ENCODE measurements around the gene SLC29A2.

The SLC29A2 gene

DNA sequence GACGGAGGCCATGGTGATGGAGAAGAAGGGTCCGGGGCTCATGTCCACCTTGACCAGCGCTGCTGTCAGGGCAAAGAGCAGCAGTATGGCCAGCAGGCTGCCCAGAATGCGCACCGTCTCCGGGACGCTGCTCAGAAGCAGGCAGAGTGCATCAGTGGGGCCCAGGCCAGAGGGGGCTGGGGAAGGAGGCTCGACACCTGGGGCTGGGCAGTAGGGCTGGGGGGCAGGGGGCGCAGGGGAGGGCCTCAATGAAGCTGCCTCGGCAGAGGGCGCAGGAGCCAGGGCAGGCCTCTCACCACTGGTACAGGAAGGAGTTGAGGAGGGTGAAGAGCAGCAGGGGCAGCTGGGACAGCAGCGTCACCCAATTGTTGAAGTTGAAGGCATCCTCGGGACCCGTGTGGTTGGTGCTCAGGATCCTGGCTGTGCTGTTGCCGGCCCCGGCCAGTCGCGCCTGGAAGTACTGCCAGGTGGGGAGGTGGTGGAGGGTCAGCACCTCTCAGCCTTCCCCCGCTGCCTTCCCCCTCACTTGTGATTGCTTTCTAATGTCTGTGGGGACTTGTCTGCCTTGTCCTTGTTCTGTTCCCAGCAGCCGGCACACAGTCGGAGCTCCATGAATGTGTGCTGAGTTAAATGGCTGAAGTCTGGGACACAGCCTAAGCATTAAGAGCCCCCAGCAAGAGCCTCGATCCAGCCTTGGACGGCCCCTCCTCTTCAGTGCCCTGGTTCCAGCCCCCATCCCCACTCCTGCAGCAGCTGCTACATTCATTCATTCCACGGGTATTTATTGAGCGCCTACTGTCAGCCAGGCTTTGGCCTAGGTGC is 2.3 kb downstream of the SLC29A2 start:
- no peaks in the 10 kb centered on the region for H3K27me3 ChIP-seq (ENCODE audit: insufficient read depth, poor library complexity, severe bottlenecking)
- H3K36me3 ChIP-seq (ENCODE audit: low read depth) = peaks cover 20% of the 10 kb centered on the region
- peaks cover 12% of the 10 kb centered on the region for H3K4me1 ChIP-seq (ENCODE audit: insufficient read depth, poor library complexity, severe bottlenecking)
- ATAC-seq (ENCODE audit: low read depth) (no peak), DNase-seq (ENCODE audit: low spot score) (no peak)
- no peak overlapping the region for H3K27ac ChIP-seq (ENCODE audit: poor library complexity, severe bottlenecking)
- no peaks in the 10 kb centered on the region for H3K9me3 ChIP-seq (ENCODE audit: severe bottlenecking)
- no peak overlapping the region for H3K4me3 ChIP-seq (ENCODE audit: severe bottlenecking)
- TF ChIP-seq, protein P1, sequence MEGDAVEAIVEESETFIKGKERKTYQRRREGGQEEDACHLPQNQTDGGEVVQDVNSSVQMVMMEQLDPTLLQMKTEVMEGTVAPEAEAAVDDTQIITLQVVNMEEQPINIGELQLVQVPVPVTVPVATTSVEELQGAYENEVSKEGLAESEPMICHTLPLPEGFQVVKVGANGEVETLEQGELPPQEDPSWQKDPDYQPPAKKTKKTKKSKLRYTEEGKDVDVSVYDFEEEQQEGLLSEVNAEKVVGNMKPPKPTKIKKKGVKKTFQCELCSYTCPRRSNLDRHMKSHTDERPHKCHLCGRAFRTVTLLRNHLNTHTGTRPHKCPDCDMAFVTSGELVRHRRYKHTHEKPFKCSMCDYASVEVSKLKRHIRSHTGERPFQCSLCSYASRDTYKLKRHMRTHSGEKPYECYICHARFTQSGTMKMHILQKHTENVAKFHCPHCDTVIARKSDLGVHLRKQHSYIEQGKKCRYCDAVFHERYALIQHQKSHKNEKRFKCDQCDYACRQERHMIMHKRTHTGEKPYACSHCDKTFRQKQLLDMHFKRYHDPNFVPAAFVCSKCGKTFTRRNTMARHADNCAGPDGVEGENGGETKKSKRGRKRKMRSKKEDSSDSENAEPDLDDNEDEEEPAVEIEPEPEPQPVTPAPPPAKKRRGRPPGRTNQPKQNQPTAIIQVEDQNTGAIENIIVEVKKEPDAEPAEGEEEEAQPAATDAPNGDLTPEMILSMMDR (IDR thresholded peaks at IDR 0.05; ENCODE audit: poor library complexity, severe bottlenecking) = no peak

DNA sequence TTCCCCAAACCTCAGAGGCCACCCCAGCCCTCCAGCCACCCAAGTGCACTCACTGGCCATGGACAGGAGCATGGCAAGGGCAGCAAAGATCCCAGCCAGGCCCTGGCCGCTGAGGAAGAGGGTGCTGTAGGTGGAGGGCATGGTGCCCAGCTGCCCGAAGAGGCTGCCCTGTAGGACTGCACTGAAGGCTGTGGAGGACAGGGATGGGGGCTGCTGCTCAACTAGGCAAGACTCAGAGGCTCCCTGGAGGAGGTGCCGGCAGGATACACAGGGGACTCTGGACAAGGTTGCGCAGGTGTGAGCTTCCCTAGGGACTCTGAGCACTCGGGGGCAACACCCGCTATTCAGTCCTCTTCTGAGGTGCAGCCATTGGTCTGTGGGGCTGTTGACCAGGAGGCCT is 3.1 kb downstream of the SLC29A2 start:
- peaks cover 20% of the 10 kb centered on the region for H3K36me3 ChIP-seq (ENCODE audit: low read depth)
- H3K4me3 ChIP-seq (ENCODE audit: severe bottlenecking) = no peak overlapping the region
- ATAC-seq (ENCODE audit: low read depth) (no peak), DNase-seq (ENCODE audit: low spot score) (no peak)
- H3K9me3 ChIP-seq (ENCODE audit: severe bottlenecking) = no peaks in the 10 kb centered on the region
- H3K27me3 ChIP-seq (ENCODE audit: insufficient read depth, poor library complexity, severe bottlenecking) = no peaks in the 10 kb centered on the region
- H3K4me1 ChIP-seq (ENCODE audit: insufficient read depth, poor library complexity, severe bottlenecking) = peaks cover 11% of the 10 kb centered on the region
- no peak overlapping the region for H3K27ac ChIP-seq (ENCODE audit: poor library complexity, severe bottlenecking)
- TF ChIP-seq, protein P1 (IDR thresholded peaks at IDR 0.05; ENCODE audit: poor library complexity, severe bottlenecking) = no peak

DNA sequence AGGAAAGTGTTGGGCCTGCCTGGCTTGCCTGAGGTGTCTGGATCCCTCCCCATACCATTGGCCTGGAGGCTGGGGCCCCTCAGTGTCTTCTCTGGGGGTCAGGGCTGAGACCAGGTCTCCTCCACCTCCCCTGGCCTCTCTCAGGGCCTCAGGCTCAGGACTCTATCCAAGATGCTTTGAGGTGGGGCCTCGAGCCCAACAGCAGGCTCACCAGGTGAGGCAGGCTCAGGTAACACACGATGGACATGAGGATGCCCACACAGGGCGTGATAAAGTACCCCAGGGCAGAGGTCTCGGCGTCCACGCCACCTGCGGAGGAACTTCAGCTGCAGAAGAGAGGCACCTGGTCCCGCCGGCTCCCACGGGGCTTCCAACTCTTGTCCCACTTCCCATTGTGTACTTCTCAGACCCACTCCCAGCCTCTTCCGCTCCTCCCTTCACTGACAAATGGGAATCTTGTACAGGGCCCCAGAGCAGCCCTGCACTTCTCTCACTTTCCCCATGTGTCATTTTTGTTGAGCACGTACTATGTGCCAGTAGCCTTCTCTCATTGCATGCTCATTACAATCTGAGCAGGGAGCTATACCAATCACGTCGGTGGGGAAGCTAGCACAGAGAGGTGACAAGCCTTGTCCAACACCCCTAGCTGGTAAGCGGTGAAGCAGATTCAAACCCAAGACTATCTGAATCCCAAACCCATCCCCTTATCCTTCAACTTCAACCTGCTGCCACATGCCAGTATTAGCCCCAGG is 3.8 kb downstream of the SLC29A2 start:
- H3K36me3 ChIP-seq (ENCODE audit: low read depth) = peaks cover 25% of the 10 kb centered on the region
- H3K27ac ChIP-seq (ENCODE audit: poor library complexity, severe bottlenecking) = no peak overlapping the region
- ATAC-seq (ENCODE audit: low read depth) = no peak

DNA sequence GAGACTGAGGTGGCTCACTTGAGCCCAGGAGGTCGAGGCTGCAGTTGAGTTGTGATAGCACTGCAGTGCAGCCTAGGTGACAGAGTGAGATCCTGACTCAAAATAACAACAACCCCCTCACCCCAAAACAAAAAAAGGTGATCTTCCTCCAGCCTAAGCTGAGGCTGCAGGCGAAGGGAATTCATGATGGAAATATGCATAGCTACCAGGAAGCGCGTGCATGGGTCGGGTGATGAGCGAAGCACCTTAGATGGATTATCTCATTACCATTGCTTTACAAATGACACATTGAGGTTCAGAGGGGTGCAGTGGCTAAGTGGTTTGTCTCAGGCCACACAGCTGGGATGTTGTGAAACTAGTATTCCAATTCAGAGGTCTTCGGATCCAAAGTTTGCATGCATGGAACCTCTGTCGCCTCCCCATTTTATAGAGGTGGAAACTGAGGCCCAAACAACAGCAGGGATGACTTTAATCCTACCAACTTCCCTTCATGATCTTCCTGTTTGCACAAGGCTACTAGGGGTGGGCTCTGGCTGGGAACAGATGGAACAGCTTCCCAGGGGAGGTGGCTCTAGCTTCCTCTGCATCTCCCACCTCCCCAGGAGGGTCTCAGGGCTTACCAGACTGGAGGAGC is 4.6 kb downstream of the SLC29A2 start:
- no peak for ATAC-seq (ENCODE audit: low read depth)
- H3K27me3 ChIP-seq (ENCODE audit: insufficient read depth, poor library complexity, severe bottlenecking) = no peaks in the 10 kb centered on the region
- H3K27ac ChIP-seq (ENCODE audit: poor library complexity, severe bottlenecking) = no peak overlapping the region
- peaks cover 26% of the 10 kb centered on the region for H3K36me3 ChIP-seq (ENCODE audit: low read depth)
- TF ChIP-seq, protein P1 (IDR thresholded peaks at IDR 0.05; ENCODE audit: poor library complexity, severe bottlenecking) = no peak
- no peaks in the 10 kb centered on the region for H3K9me3 ChIP-seq (ENCODE audit: severe bottlenecking)
- peaks cover 4% of the 10 kb centered on the region for H3K4me1 ChIP-seq (ENCODE audit: insufficient read depth, poor library complexity, severe bottlenecking)
- no peak overlapping the region for H3K4me3 ChIP-seq (ENCODE audit: severe bottlenecking)
- no peak for DNase-seq (ENCODE audit: low spot score)

More for the DNA sequence above, 3.8 kb downstream of the SLC29A2 start:
- TF ChIP-seq, protein P1 (IDR thresholded peaks at IDR 0.05; ENCODE audit: poor library complexity, severe bottlenecking) = no peak
- H3K9me3 ChIP-seq (ENCODE audit: severe bottlenecking) = no peaks in the 10 kb centered on the region
- H3K27me3 ChIP-seq (ENCODE audit: insufficient read depth, poor library complexity, severe bottlenecking) = no peaks in the 10 kb centered on the region
- no peak overlapping the region for H3K4me3 ChIP-seq (ENCODE audit: severe bottlenecking)
- H3K4me1 ChIP-seq (ENCODE audit: insufficient read depth, poor library complexity, severe bottlenecking) = peaks cover 4% of the 10 kb centered on the region
- no peak for DNase-seq (ENCODE audit: low spot score)

Data from RWPE2 (cell line).